IMR-90 (cell line): Measurements from ENCODE around the gene TCERG1L. TPM values are rescaled to one million over a fixed set of nuclear protein-coding genes. Genes with fewer than 3 reads are reported as not detected.

Experiments used
- ATAC-seq: fragments of 200-7000 bp; cut with Tn5 transposase; 2 replicates; pipeline ENCODE4 v1.9.1; 2020; ENCODE audit warnings: low read depth, mild to moderate bottlenecking, moderate library complexity
- BruUV-seq: library from RNA; stranded (reverse); fragments of 400-500 nt; replicated peaks from 2 replicates; lab custom pipeline; 2021; lab: Mats Ljungman, UMichigan
- CTCF ChIA-PET: fragments of 300-600 bp; formaldehyde crosslinking; extraction: SDS; loops from one replicate; lab custom pipeline; 2021; ENCODE audit warnings: antibody characterized with exemption; lab: Yijun Ruan, JAX
- POLR2A ChIA-PET: fragments of 300-600 bp; sonication (Branson Sonifier 250); formaldehyde crosslinking; loops from one replicate; lab custom pipeline; 2022; ENCODE audit warnings: antibody characterized with exemption; ENCODE audit not compliant: unreplicated experiment; lab: Charles Lee
- DNase-seq: peaks from one replicate; pipeline ENCODE4 v3.0.0; 2013
- H2AFZ ChIP-seq: replicated peaks from 2 replicates; pipeline ENCODE3; 2013; ENCODE audit warnings: low read length, mild to moderate bottlenecking; ENCODE audit not compliant: poor library complexity
- H2AK5ac ChIP-seq: 2 replicates; pipeline ENCODE4 v1.6.1; 2013; ENCODE audit warnings: low read depth, low read length, inconsistent platforms
- H2AK9ac ChIP-seq: replicated peaks from 2 replicates; pipeline ENCODE3; 2013; ENCODE audit warnings: mild to moderate bottlenecking, low read depth, low read length, moderate library complexity; ENCODE audit not compliant: poor library complexity
- H2BK120ac ChIP-seq: 2 replicates; pipeline ENCODE4 v1.6.1; 2013; ENCODE audit warnings: low read depth, low read length, inconsistent platforms
- H2BK15ac ChIP-seq: 3 replicates; pipeline ENCODE4 v1.6.1; 2013; ENCODE audit warnings: low read depth, low read length, inconsistent platforms
- H2BK20ac ChIP-seq: 2 replicates; pipeline ENCODE4 v1.6.1; 2013; ENCODE audit warnings: low read depth, mild to moderate bottlenecking, inconsistent platforms, low read length, moderate library complexity
- H2BK5ac ChIP-seq: 2 replicates; pipeline ENCODE4 v1.6.1; 2013; ENCODE audit warnings: mild to moderate bottlenecking, low read depth, low read length, inconsistent platforms; ENCODE audit not compliant: poor library complexity, severe bottlenecking
- H3K14ac ChIP-seq: replicated peaks from 2 replicates; pipeline ENCODE4 v1.6.1; 2013; ENCODE audit warnings: low read depth, low read length, inconsistent platforms
- H3K18ac ChIP-seq: 2 replicates; pipeline ENCODE4 v1.6.1; 2013; ENCODE audit warnings: low read depth, low read length, control low read depth
- H3K23ac ChIP-seq: 2 replicates; pipeline ENCODE4 v1.6.1; 2013; ENCODE audit warnings: low read depth, low read length, inconsistent platforms
- H3K27ac ChIP-seq: 2 replicates; pipeline ENCODE4 v1.5.1; 2013; ENCODE audit warnings: mild to moderate bottlenecking, control low read depth, low read length; ENCODE audit not compliant: insufficient read depth
- H3K27me3 ChIP-seq: 2 replicates; pipeline ENCODE4 v1.6.1; 2013; ENCODE audit warnings: low read length; ENCODE audit not compliant: control insufficient read depth, insufficient read depth
- H3K36me3 ChIP-seq: 2 replicates; pipeline ENCODE4 v1.6.1; 2013; ENCODE audit warnings: low read length, mixed read lengths; ENCODE audit not compliant: control insufficient read depth, insufficient read depth
- H3K4ac ChIP-seq: 2 replicates; pipeline ENCODE4 v1.6.1; 2013; ENCODE audit warnings: low read depth, low read length, inconsistent platforms
- H3K4me1 ChIP-seq: 2 replicates; pipeline ENCODE4 v1.6.1; 2013; ENCODE audit warnings: low read length, mixed read lengths; ENCODE audit not compliant: control insufficient read depth, insufficient read depth
- H3K4me2 ChIP-seq: 2 replicates; pipeline ENCODE4 v1.6.1; 2013; ENCODE audit warnings: low read depth, mild to moderate bottlenecking, control low read depth, low read length, moderate library complexity
- H3K4me3 ChIP-seq: 2 replicates; pipeline ENCODE4 v1.5.1; 2013; ENCODE audit warnings: low read depth, mild to moderate bottlenecking, control low read depth, low read length, moderate library complexity; ENCODE audit not compliant: insufficient read depth
- H3K56ac ChIP-seq: 2 replicates; pipeline ENCODE4 v1.6.1; 2013; ENCODE audit warnings: low read length, inconsistent platforms; ENCODE audit not compliant: insufficient read depth; ENCODE audit errors: extremely low read depth
- H3K79me1 ChIP-seq, 2 experiments: 2 replicates each; pipeline ENCODE4 v1.6.1; 2013; ENCODE audit warnings: low read length in 2 of 2, inconsistent platforms in 1 of 2, low read depth in 1 of 2
- H3K9ac ChIP-seq: 2 replicates; pipeline ENCODE4 v1.6.1; 2013; ENCODE audit warnings: low read depth, low read length, control low read depth
- H3K9me1 ChIP-seq: 2 replicates; pipeline ENCODE4 v1.6.1; 2013; ENCODE audit warnings: low read length, inconsistent platforms; ENCODE audit not compliant: insufficient read depth
- H3K9me3 ChIP-seq: 2 replicates; pipeline ENCODE4 v1.6.1; 2013; ENCODE audit warnings: low read length; ENCODE audit not compliant: control insufficient read depth, insufficient read depth
- H4K20me1 ChIP-seq: 2 replicates; pipeline ENCODE4 v1.6.1; 2013; ENCODE audit warnings: low read length, inconsistent platforms; ENCODE audit not compliant: insufficient read depth
- H4K5ac ChIP-seq: 2 replicates; pipeline ENCODE4 v1.6.1; 2013; ENCODE audit warnings: mild to moderate bottlenecking, low read depth, low read length, control low read depth
- H4K8ac ChIP-seq, 2 experiments: 2 replicates each; pipeline ENCODE4 v1.6.1; 2013; ENCODE audit warnings: low read depth in 2 of 2, low read length in 2 of 2, control low read depth in 1 of 2, inconsistent platforms in 1 of 2
- H4K91ac ChIP-seq: 2 replicates; pipeline ENCODE4 v1.6.1; 2013; ENCODE audit warnings: low read depth, low read length, inconsistent platforms; ENCODE audit not compliant: insufficient read depth
- POLR2A ChIP-seq: IDR thresholded peaks from 2 replicates; pipeline ENCODE4 v1.6.1; 2012; ENCODE audit warnings: mild to moderate bottlenecking, low read depth, low read length
- RAD21 ChIP-seq: IDR thresholded peaks from 2 replicates; pipeline ENCODE4 v1.6.1; 2012; ENCODE audit warnings: low read length, improper control_type of control experiment
- SMC3 ChIP-seq: fragments of 150-350 bp; IDR thresholded peaks from 2 replicates; pipeline ENCODE4 v1.6.1; 2016; ENCODE audit warnings: low read depth, mild to moderate bottlenecking, antibody characterized with exemption, low read length, moderate library complexity
- WGBS, 2 experiments: methylation state at CpG; one replicate each; pipeline versions ENCODE4 v1.1.5 to v1.1.7; 2013; ENCODE audit warnings: missing lambda C conversion rate in 2 of 2; ENCODE audit not compliant: insufficient read length in 1 of 2; ENCODE audit errors: extremely low coverage in 2 of 2; 5-methylcytosine and 5-hydroxymethylcytosine counted together
- dilution Hi-C: fragments of 300-500 bp; cut with HindIII; formaldehyde crosslinking; loops from one replicate; pipeline ENCODE4 v1.14.3; 2018; ENCODE audit warnings: low sequenced_read_pairs; ENCODE audit not compliant: unreplicated experiment
- in situ Hi-C: fragments of 300-500 bp; cut with MboI; formaldehyde crosslinking; loops from 3 replicates; pipeline ENCODE4 v1.14.3; 2019; ENCODE audit warnings: low sequenced_read_pairs, inconsistent platforms, mixed read lengths
- intact Hi-C: fragments of 100-400 bp; cut with micrococcal nuclease; formaldehyde crosslinking; loops from 2 replicates; pipeline ENCODE4 v1.10.0; 2022
- polyA plus RNA-seq, 3 experiments: library from polyadenylated mRNA; depleted of rRNA; stranded (reverse); fragments of >200 nt; gene quantifications; 2 replicates each; pipeline ENCODE4 v1.2.3, GENCODE V29; 2012; ENCODE audit warnings: low replicate concordance in 1 of 3
- total RNA-seq: library from RNA; depleted of rRNA; stranded (reverse); fragments of >200 nt; gene quantifications from 2 replicates; pipeline ENCODE4 v1.2.3, GENCODE V29; 2012
- TF ChIP-seq, protein P1 (sequence below): conservative IDR thresholded peaks from 2 replicates; pipeline ENCODE4 v1.5.1; 2012; ENCODE audit warnings: mild to moderate bottlenecking, low read depth, low read length, improper control_type of control experiment

TCERG1L gene
- total and polyA plus RNA-seq, 2 of the 4 experiments (the other 2 are of a cell fraction), result not detected

DNA sequence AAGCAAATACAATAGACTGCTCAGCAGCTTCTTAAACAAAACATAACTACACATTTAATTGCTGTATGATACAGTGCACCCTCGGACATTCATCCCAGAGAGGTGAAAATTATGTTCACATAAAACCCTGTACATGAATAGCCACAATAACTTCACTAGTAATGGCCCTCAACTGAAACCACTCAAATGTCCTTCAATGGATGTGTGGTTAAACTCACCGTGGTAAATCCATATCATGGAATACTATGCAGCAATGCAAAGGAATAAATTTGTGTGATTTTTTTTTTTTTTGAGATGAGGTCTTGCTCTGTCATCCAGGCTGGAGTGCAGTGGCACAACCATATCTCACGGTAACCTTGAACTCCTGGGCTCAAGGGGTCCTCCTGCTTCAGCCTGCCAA is 252.7 kb downstream of the TCERG1L start:
- no peak overlapping the region for H3K27ac ChIP-seq
- no peak overlapping the region for H4K5ac ChIP-seq
- WGBS, 2 experiments, result no CpG with 5 or more reads among the region's 3 CpGs
- H2BK20ac ChIP-seq, result no peak overlapping the region
- H2AK9ac ChIP-seq, result no peak overlapping the region
- in situ Hi-C loops (no loop called here), intact Hi-C loops (no loop called here), dilution Hi-C loops (no loop called here)
- no peak overlapping the region for H3K14ac ChIP-seq
- no peak overlapping the region for H4K8ac ChIP-seq
- POLR2A ChIA-PET, result no interaction called here
- no peak overlapping the region for H3K23ac ChIP-seq
- no peak overlapping the region for H4K91ac ChIP-seq
- H3K36me3 ChIP-seq, result no peaks in the 10 kb centered on the region
- H3K9ac ChIP-seq, result no peak overlapping the region
- H4K20me1 ChIP-seq, result no peaks in the 10 kb centered on the region
- H2AFZ ChIP-seq, result no peak overlapping the region
- no peak overlapping the region for H3K4me3 ChIP-seq
- no peak overlapping the region for H3K18ac ChIP-seq
- H3K27me3 ChIP-seq, result no peaks in the 10 kb centered on the region
- ATAC-seq (no peak), DNase-seq (no peak)
- no peaks in the 10 kb centered on the region for H3K4me1 ChIP-seq
- no peak overlapping the region for H3K56ac ChIP-seq
- no peak overlapping the region for H2BK120ac ChIP-seq
- H3K9me3 ChIP-seq, result peaks cover 29% of the 10 kb centered on the region
- no peak overlapping the region for H2BK15ac ChIP-seq
- CTCF ChIA-PET, result no interaction called here
- H3K4ac ChIP-seq, result no peak overlapping the region
- no peaks in the 10 kb centered on the region for H3K9me1 ChIP-seq
- no peaks in the 10 kb centered on the region for H3K79me1 ChIP-seq
- no peak overlapping the region for H3K4me2 ChIP-seq
- H2BK5ac ChIP-seq, result no peak overlapping the region
- TF ChIP-seq, protein P1, sequence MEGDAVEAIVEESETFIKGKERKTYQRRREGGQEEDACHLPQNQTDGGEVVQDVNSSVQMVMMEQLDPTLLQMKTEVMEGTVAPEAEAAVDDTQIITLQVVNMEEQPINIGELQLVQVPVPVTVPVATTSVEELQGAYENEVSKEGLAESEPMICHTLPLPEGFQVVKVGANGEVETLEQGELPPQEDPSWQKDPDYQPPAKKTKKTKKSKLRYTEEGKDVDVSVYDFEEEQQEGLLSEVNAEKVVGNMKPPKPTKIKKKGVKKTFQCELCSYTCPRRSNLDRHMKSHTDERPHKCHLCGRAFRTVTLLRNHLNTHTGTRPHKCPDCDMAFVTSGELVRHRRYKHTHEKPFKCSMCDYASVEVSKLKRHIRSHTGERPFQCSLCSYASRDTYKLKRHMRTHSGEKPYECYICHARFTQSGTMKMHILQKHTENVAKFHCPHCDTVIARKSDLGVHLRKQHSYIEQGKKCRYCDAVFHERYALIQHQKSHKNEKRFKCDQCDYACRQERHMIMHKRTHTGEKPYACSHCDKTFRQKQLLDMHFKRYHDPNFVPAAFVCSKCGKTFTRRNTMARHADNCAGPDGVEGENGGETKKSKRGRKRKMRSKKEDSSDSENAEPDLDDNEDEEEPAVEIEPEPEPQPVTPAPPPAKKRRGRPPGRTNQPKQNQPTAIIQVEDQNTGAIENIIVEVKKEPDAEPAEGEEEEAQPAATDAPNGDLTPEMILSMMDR, result no peak
- no peak for TF ChIP-seq POLR2A
- TF ChIP-seq SMC3, result no peak
- TF ChIP-seq RAD21, result no peak
- BruUV-seq, result no TSS peak
- no peak overlapping the region for H2AK5ac ChIP-seq
